Thyroid gland (tissue), 4 donors: ENCODE data around the gene ITGB7. TPM values are rescaled to one million over a fixed set of nuclear protein-coding genes. Genes with fewer than 3 reads are reported as not detected.
A peak's percentile ranks its signal among the peaks of the same experiment; 100 is the strongest.

ENCODE experiments used
- DNase-seq, 2 donors: peaks; one replicate each; pipeline ENCODE4 v3.0.0-alpha.2; 2019
- H3K27ac ChIP-seq, 3 donors: fragments of 200-600 bp; sonication (generic); 1 replicate in 2 of 3; 2 replicates in 1 of 3; pipeline ENCODE4 v1.5.1; 2016 to 2019; ENCODE audit warnings: mild to moderate bottlenecking in 1 of 3, moderate library complexity in 1 of 3
- H3K27me3 ChIP-seq: fragments of 200-600 bp; sonication (generic); one replicate; pipeline ENCODE4 v1.5.1; 2019
- H3K36me3 ChIP-seq, 2 donors: fragments of 200-600 bp; sonication (generic); one replicate each; pipeline ENCODE4 v1.5.1; 2016 to 2019
- H3K4me1 ChIP-seq, 2 donors: fragments of 200-600 bp; sonication (generic); one replicate each; pipeline ENCODE4 v1.5.1; 2017 to 2019
- H3K4me3 ChIP-seq, 3 donors: fragments of 200-600 bp; sonication (generic); replicated peaks in 1 of 3; 1 replicate in 2 of 3; 2 replicates in 1 of 3; pipeline ENCODE4 v1.5.1; 2016; ENCODE audit warnings: mild to moderate bottlenecking in 1 of 3
- H3K9me3 ChIP-seq: fragments of 200-600 bp; sonication (generic); one replicate; pipeline ENCODE4 v1.5.1; 2017
- CTCF ChIP-seq, 6 experiments: fragments of 200-600 bp in 3 of 6; fragments of 450-650 bp in 3 of 6; sonication (generic) in 3 of 6; IDR thresholded peaks; one replicate each; pipeline ENCODE4 v1.5.1; 2016 to 2019; ENCODE audit warnings: antibody characterized with exemption in 6 of 6, mild to moderate bottlenecking in 2 of 6, inconsistent platforms in 1 of 6, moderate library complexity in 1 of 6
- POLR2A ChIP-seq, 2 donors: fragments of 450-650 bp; IDR thresholded peaks; one replicate each; pipeline ENCODE4 v1.6.1; 2017; ENCODE audit warnings: antibody characterized with exemption in 2 of 2, mild to moderate bottlenecking in 2 of 2, moderate library complexity in 1 of 2
- WGBS, 2 donors: methylation state at CpG; one replicate each; pipeline ENCODE4 v1.1.5; 2017; 5-methylcytosine and 5-hydroxymethylcytosine counted together
- intact Hi-C: fragments of 100-400 bp; cut with DNase I; formaldehyde crosslinking; loops from one replicate; pipeline ENCODE4 v1.15.1; 2023
- total RNA-seq, 4 donors: library from RNA; depleted of rRNA; stranded (reverse); fragments of >200 nt; gene quantifications; one replicate each; pipeline ENCODE4 v1.2.3, GENCODE V29; 2016

The ITGB7 gene
- total RNA-seq, 4 donors from 2014 or later = 3.2 to 15.6 (median 4.9) TPM

- Histone ChIP-seq H3K4me1 (peaks cover 7 to 13% of the 10 kb centered on the region in 2 donors), H3K27me3 (no peaks in the 10 kb centered on the region), H3K9me3 (no peaks in the 10 kb centered on the region), H3K36me3 (no peaks in the 10 kb centered on the region), H3K4me3 (no peak overlapping the region), H3K27ac (no peak overlapping the region)
- peak in 1 of 2 donors; percentile 27 for DNase-seq
- WGBS, 2 donors = 66 to 82% methylated on average over 10 of the region's 10 CpGs
- intact Hi-C loops = no loop called here
- TF ChIP-seq CTCF (IDR thresholded peaks at IDR 0.05) = no peak
- no peak for TF ChIP-seq POLR2A (IDR thresholded peaks at IDR 0.05)
Measured at GRCh38 chr12:53200458-53201176, 6.4 kb downstream of the ITGB7 start.

GRCh38 chr12:53200107-53200457 lies 7.0 kb downstream of the ITGB7 start:
- H3K4me1 ChIP-seq = peaks cover 7 to 13% of the 10 kb centered on the region in 2 donors
- H3K27ac ChIP-seq = no peak overlapping the region
- no peaks in the 10 kb centered on the region for H3K36me3 ChIP-seq
- WGBS, 2 donors = 89 to 100% methylated on average over 1 to 2 of the region's 2 CpGs
- no peaks in the 10 kb centered on the region for H3K27me3 ChIP-seq
- TF ChIP-seq POLR2A (IDR thresholded peaks at IDR 0.05) = no peak
- no peak for TF ChIP-seq CTCF (IDR thresholded peaks at IDR 0.05)
- H3K4me3 ChIP-seq = no peak overlapping the region
- intact Hi-C loops = no loop called here
- no peaks in the 10 kb centered on the region for H3K9me3 ChIP-seq
- DNase-seq = no peak

- no peak overlapping the region for H3K27ac ChIP-seq
- no peak overlapping the region for H3K4me3 ChIP-seq
- H3K4me1 ChIP-seq = peaks cover 7 to 13% of the 10 kb centered on the region in 2 donors
- WGBS, 2 donors = 93 to 96% methylated on average over 3 of the region's 3 CpGs
- no peaks in the 10 kb centered on the region for H3K27me3 ChIP-seq
- TF ChIP-seq POLR2A (IDR thresholded peaks at IDR 0.05) (no peak), CTCF (IDR thresholded peaks at IDR 0.05) (no peak)
- H3K9me3 ChIP-seq = no peaks in the 10 kb centered on the region
- DNase-seq = no peak
- H3K36me3 ChIP-seq = no peaks in the 10 kb centered on the region
- intact Hi-C loops = loop anchor here (5.0 to 10.0 kb wide), 2 partner anchors 37 to 135 kb away; no protein-coding TSS in a partner anchor
Measured at GRCh38 chr12:53199700-53200099, 7.4 kb downstream of the ITGB7 start.

GRCh38 chr12:53198486-53199110 lies 8.5 kb downstream of the ITGB7 start:
- WGBS, 2 donors = 85 to 89% methylated on average over 5 of the region's 5 CpGs
- no peak for DNase-seq
- H3K36me3 ChIP-seq = no peaks in the 10 kb centered on the region
- H3K4me1 ChIP-seq = peaks cover 7 to 13% of the 10 kb centered on the region in 2 donors
- no peak overlapping the region for H3K4me3 ChIP-seq
- intact Hi-C loops = loop anchor here (5.0 to 10.0 kb wide), 2 partner anchors 36 to 134 kb away; no protein-coding TSS in a partner anchor
- H3K27me3 ChIP-seq = no peaks in the 10 kb centered on the region
- no peaks in the 10 kb centered on the region for H3K9me3 ChIP-seq
- no peak overlapping the region for H3K27ac ChIP-seq
- TF ChIP-seq POLR2A (IDR thresholded peaks at IDR 0.05) (no peak), CTCF (IDR thresholded peaks at IDR 0.05) (no peak)
